A673 (cell line): Measurements from ENCODE around the gene RAPGEFL1. TPM values are rescaled to one million over a fixed set of nuclear protein-coding genes. Genes with fewer than 3 reads are reported as not detected.

ENCODE experiments used
- BruUV-seq: library from RNA; stranded (reverse); fragments of 400-500 nt; replicated peaks from 2 replicates; lab custom pipeline; 2021; lab: Mats Ljungman, UMichigan
- CTCF ChIA-PET: fragments of 300-600 bp; sonication (Branson Sonifier 250); formaldehyde crosslinking; loops from one replicate; lab custom pipeline; 2022; ENCODE audit warnings: antibody characterized with exemption; lab: Charles Lee
- POLR2A ChIA-PET: fragments of 300-600 bp; sonication (Branson Sonifier 250); formaldehyde crosslinking; loops from one replicate; lab custom pipeline; 2022; ENCODE audit warnings: antibody characterized with exemption; ENCODE audit not compliant: low non-redundant PET; lab: Charles Lee
- DNase-seq: peaks from one replicate; pipeline ENCODE4 v3.0.0-alpha.2; 2015; ENCODE audit warnings: low spot score
- H3K27ac ChIP-seq: fragments of 200-600 bp; sonication (generic); 2 replicates; pipeline ENCODE4 v1.5.1; 2016; ENCODE audit warnings: mixed run types, low read depth, mild to moderate bottlenecking, mixed read lengths, antibody characterized with exemption, low read length; ENCODE audit not compliant: poor library complexity, severe bottlenecking
- H3K27me3 ChIP-seq: fragments of 200-600 bp; sonication (generic); replicated peaks from 2 replicates; pipeline ENCODE4 v1.6.1; 2017; ENCODE audit warnings: mixed run types, low read depth, mild to moderate bottlenecking, mixed read lengths, antibody characterized with exemption, low read length; ENCODE audit not compliant: insufficient read depth, poor library complexity
- H3K36me3 ChIP-seq: fragments of 200-600 bp; sonication (generic); 2 replicates; pipeline ENCODE4 v1.6.1; 2016; ENCODE audit warnings: mixed run types, mild to moderate bottlenecking, mixed read lengths, antibody characterized with exemption, low read length; ENCODE audit not compliant: insufficient read depth, poor library complexity, severe bottlenecking
- H3K4me1 ChIP-seq: fragments of 200-600 bp; sonication (generic); 2 replicates; pipeline ENCODE4 v1.6.1; 2017; ENCODE audit warnings: mixed run types, mild to moderate bottlenecking, mixed read lengths, antibody characterized with exemption, low read length; ENCODE audit not compliant: insufficient read depth, poor library complexity, severe bottlenecking
- H3K4me3 ChIP-seq: fragments of 200-600 bp; sonication (generic); 2 replicates; pipeline ENCODE4 v1.5.1; 2016; ENCODE audit warnings: low read depth, mixed run types, mild to moderate bottlenecking, mixed read lengths, low read length; ENCODE audit not compliant: poor library complexity, severe bottlenecking
- H3K9me3 ChIP-seq: fragments of 200-600 bp; sonication (generic); 2 replicates; pipeline ENCODE4 v1.6.1; 2016; ENCODE audit warnings: mixed run types, low read depth, mild to moderate bottlenecking, mixed read lengths, antibody characterized with exemption, low read length; ENCODE audit not compliant: poor library complexity, severe bottlenecking
- CTCF ChIP-seq: fragments of 300-800, 200-600 bp; sonication (generic); conservative IDR thresholded peaks from 2 replicates; pipeline ENCODE4 v1.5.1; 2017; ENCODE audit warnings: low read depth, mild to moderate bottlenecking, antibody characterized with exemption, low read length, moderate library complexity, mixed read lengths
- EZH2 ChIP-seq: fragments of 200-600 bp; sonication (generic); IDR thresholded peaks from 2 replicates; pipeline ENCODE4 v1.6.1; 2017; ENCODE audit warnings: borderline replicate concordance, low read depth, mild to moderate bottlenecking, mixed read lengths, antibody characterized with exemption, low read length; ENCODE audit not compliant: poor library complexity, severe bottlenecking
- intact Hi-C: fragments of 100-400 bp; cut with micrococcal nuclease; formaldehyde crosslinking; loops from one replicate; pipeline ENCODE4 v1.10.0; 2022; ENCODE audit not compliant: unreplicated experiment
- total RNA-seq: library from RNA; stranded (reverse); gene quantifications from 2 replicates; pipeline ENCODE4 v1.2.3, GENCODE V29; 2021

RAPGEFL1 gene
- total RNA-seq, 1 experiment from 2014 or later: 11.9 TPM

DNA sequence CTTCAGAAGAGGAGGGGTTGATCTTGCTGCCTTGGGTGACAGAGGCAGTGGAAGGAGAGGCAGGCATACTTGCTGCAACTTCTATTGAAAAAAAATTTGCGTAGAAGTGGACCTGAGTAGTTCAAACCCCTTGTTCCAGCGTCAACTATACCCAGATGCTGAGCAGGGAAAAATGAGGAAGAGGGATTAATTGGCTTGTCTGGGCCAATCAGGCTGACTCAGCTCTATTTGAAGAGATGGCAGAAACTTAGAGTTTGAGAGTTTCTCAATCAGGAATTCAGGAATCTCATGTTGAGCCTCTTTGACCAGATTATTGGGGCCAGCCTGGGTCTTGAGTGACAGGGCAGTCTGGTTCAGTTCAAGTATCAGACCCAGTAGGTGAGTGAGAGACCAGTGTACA lies 19.3 kb upstream of the RAPGEFL1 start:
- intact Hi-C loops: no loop called here
- no peak for TF ChIP-seq CTCF
- TF ChIP-seq EZH2: no peak
- Histone ChIP-seq H3K36me3 (peaks cover 23% of the 10 kb centered on the region), H3K27ac (no peak overlapping the region), H3K4me1 (no peaks in the 10 kb centered on the region), H3K27me3 (no peaks in the 10 kb centered on the region), H3K4me3 (no peak overlapping the region), H3K9me3 (no peaks in the 10 kb centered on the region)
- ChIA-PET CTCF (no interaction called here), POLR2A (no interaction called here)
- no peak for DNase-seq
- BruUV-seq: no TSS peak

DNA sequence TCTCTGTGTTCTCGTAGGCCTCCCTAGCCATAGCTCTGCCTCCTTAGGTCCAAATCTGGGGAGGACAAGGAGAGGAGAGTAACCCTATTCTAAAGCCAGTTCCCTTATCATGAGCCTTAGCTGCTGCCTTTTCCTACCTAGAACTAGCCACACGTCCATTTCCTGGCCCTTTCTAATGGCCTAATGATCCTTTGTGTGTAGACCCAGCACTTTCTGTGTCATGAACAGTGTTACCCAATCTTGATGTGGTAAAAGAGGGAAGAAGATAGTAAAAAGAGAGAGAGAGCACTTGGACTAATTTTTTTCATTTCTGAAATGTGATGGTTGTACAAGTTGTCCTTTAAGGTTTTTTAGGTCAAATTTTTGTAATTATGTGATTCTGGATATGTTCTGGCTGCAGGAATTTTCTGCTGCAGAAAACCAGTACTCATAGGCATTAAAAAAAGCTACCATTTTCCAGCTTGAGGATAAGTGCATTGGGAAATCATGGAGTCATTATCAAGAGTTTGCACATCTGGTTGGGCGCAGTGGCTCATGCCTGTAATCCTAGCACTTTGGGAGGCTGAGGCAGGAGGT lies 18.7 kb upstream of the RAPGEFL1 start:
- TF ChIP-seq CTCF (no peak), EZH2 (no peak)
- no peak for DNase-seq
- Histone ChIP-seq H3K27me3 (no peaks in the 10 kb centered on the region), H3K4me1 (no peaks in the 10 kb centered on the region), H3K4me3 (no peak overlapping the region), H3K36me3 (peaks cover 23% of the 10 kb centered on the region), H3K9me3 (no peaks in the 10 kb centered on the region), H3K27ac (no peak overlapping the region)
- ChIA-PET CTCF (no interaction called here), POLR2A (no interaction called here)
- intact Hi-C loops: no loop called here
- BruUV-seq: no TSS peak

GRCh38 chr17:40159456-40159855 lies 17.8 kb upstream of the RAPGEFL1 start:
- Histone ChIP-seq H3K4me1 (no peaks in the 10 kb centered on the region), H3K9me3 (no peaks in the 10 kb centered on the region), H3K27me3 (no peaks in the 10 kb centered on the region), H3K36me3 (peaks cover 23% of the 10 kb centered on the region), H3K27ac (no peak overlapping the region), H3K4me3 (no peak overlapping the region)
- TF ChIP-seq CTCF (no peak), EZH2 (no peak)
- ChIA-PET POLR2A (no interaction called here), CTCF (no interaction called here)
- intact Hi-C loops: no loop called here
- BruUV-seq: no TSS peak
- no peak for DNase-seq
